HG03354 (cell line): ENCODE data around the gene MKRN2OS.

ENCODE experiments used
- ATAC-seq: cut with Tn5 transposase; IDR thresholded peaks from one replicate; pipeline ENCODE4 v1.9.1; 2021; ENCODE audit warnings: mild to moderate bottlenecking; ENCODE audit not compliant: unreplicated experiment, poor library complexity, severe bottlenecking

The MKRN2OS gene, protein sequence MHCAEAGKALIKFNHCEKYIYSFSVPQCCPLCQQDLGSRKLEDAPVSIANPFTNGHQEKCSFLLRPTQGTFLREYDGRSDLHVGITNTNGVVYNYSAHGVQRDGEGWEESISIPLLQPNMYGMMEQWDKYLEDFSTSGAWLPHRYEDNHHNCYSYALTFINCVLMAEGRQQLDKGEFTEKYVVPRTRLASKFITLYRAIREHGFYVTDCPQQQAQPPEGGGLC

DNA sequence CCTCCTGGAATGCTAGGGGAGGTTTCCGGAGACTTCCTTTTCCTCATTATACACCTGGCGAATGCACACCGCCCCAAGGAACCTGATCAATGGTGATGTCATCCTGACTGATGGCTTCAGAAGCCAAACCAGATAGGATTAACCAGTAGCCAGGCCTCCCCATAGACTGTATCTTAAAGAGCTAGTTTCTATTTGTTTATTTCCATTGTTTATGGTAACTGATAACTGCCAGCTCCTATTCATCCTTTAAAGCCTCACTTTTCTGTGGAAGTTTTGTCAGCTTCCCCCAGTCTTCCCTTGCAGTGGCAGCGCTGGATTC, at the start of gene MKRN2OS:
Gene MKRN2OS (minus strand): TSS at position 27 of the 319 bp plus-strand sequence. CDS start 35 bp downstream, outside the sequence.
- ATAC-seq: no peak

DNA sequence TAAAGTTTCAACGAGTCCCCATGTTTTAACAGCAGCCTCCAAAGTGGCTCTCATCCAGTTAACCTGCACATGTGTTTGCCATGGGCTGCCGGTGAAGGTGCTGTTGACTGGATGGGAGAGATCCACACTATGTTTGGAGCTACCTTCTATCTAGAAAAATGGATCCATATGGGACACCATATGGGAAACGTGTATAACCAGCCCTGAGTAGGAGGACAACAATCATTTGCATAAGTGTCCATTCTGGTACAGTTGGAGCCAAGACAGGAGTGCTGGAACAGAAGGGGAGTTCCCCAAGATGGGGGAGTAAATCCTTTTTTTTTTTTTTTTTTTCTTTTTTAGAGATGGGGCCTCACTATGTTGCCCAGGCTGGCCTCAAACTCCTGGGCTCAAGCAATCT, 48.2 kb upstream of the MKRN2OS start:
- no peak for ATAC-seq

DNA sequence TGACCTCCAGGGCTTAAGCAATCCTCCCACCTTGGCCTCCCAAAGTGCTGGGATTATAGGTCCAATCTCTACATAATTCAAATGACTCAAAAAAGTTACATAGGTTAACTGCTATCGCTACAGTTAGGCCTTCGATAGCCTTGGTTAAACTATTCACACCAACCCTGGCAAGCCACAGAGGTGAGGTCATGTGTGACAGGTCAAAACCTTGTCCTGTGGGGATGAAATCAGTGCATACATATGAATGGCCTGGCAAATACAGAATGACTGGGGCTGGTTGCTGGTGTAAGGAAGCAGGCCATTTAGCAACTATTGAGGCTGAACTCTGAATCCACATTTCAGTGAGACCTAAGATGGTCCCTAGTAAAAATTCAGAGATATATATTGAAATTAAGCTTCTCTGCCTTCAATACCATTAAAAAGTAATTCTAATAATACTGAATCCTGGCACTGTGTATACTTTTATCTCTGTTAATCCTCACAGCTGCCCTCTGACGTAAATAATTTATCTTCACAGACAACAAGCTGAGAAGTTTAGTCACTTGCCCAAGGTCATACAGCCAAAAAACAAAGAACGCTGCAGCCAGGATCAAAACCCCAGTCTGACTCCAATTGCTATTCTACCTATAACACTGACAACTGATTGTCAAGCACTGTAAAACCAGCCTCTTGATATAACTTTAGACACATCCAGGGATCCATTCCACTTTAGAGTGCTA, 46.9 kb upstream of the MKRN2OS start:
- ATAC-seq: no peak

DNA sequence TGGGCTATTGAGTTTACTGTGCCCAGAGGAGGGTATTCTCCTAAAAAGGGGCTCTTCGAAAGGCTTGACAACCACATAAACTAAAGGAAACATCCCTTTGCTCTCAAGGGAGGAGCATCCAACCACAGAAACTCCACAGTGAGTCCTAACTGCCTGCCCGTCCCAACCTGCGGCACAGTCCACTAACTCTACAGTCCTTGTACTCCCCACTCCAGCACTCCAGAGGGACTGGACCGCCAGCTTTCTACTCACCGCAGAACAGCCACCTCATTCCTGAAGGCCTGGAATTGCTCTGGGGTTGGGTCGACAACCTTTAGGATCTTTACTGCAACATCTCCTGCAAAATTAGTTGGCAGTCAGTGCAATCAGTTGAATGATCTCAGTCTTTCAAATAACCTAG, 46.2 kb upstream of the MKRN2OS start:
- ATAC-seq: no peak

DNA sequence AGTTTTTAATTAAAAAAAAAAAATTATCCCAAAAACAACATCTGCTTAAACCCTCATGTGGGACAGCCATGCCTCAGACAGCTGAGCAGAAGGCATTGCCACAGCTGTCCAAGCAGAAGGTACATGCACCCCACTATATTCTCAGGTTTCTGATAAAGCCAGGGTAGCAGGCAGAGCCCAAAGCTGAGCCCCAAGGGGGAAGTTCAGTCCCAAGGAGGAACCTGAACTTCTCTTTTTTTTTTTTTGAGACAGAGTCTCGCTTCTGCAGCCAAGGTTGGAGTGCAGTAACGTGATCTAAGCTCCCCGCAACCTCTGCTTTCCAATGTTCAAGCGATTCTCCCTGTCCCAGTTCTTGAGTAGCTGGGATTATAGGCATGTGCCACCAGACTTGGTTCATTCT, 44.8 kb upstream of the MKRN2OS start:
- no peak for ATAC-seq

DNA sequence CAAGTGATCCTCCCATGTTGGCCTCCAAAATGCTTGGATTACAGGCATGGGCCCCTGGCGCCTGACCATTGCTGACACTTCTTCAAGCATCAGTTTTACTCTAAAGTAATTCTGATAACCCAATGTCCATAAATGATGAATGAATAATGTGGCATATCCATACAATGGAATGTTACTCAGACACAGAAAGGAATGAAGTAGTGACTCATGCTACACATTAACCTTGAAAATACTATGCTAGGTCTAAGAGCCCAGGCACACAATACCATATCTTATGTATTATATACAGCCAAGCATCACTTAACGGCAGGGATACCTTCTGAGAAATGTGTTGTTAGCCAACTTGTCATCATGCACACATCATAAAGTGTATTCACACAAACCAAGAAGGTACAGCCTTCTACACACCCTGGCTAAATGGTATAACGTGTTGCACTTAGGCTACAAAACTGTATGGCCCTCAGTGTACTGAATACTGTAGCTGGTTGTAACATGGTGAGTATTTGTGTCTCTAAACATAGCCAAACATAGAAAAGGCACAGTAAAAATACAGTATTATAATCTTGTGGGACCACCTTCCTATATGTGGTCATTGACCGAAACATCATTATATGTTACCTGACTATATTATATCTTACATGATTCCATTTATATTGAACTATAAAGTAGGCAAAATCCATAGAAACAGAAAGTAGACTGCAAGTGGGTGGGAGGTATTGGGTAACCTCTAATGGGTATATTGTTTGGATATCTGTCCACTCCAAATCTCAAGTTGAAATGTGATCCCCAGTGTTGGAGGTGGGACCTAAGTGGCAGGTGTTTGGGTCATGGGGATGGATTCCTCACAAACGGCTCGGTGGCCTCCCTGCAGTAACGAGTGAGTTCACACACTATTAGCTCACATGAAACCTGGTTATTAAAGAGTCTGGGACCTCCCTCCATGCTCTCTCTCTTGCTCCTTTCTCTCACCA, 43.0 kb upstream of the MKRN2OS start:
- no peak for ATAC-seq

DNA sequence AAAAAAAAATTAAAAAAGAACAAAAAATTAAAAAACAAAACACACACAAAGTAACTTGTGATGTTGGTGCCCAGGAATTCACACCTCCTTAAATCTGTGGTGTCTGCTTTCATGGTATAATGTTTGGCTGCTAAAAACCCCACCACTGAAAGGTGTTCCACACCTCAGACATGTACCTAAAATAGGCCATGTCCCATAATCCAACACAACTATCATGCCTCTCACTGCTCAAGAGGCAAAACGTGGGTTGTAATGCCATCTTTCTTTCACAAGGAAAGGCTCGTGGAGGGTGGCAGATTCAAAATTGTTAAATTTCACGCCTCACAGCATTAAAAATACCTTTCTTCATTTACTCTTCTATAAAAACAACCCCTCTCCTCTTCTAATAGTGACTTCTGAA, 41.1 kb upstream of the MKRN2OS start:
- ATAC-seq: no peak

DNA sequence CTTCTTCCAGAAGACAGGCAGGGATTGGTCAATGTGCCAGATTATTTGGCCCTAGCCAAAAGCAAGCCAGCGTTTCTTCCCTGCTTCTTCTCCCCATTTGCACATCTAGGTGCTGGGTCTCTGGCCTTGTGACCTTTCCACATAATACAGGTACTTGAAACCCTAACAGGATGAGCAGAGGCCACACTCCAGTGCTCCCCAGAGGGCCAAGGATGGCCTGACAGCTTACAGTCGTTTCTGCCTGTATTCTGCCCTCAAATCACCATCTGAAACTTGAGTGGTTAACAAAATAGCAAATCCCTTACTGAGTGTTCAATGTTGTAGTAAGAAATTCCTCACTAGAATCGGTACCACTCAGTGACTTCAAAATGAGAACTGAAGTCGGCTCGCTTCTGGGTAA, 40.7 kb upstream of the MKRN2OS start:
- no peak for ATAC-seq

DNA sequence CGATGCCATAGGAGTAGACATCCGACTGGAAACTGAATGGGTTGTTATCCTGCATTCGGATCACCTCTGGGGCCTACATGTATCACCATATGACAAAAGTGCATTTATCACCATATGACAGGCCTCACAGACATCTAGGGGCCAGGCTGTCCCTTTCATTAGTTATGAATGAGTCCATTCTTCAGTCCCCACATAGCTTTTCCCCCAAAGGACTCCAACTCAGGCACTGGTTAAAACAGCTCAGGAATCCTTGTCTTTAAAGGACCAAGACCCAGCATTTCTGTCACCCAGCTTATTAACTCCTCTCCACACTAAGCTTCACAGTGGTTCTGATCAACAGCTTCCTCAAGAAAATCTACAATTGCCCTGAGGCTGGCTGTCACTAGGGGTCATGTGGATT, 39.9 kb upstream of the MKRN2OS start:
- ATAC-seq: no peak

DNA sequence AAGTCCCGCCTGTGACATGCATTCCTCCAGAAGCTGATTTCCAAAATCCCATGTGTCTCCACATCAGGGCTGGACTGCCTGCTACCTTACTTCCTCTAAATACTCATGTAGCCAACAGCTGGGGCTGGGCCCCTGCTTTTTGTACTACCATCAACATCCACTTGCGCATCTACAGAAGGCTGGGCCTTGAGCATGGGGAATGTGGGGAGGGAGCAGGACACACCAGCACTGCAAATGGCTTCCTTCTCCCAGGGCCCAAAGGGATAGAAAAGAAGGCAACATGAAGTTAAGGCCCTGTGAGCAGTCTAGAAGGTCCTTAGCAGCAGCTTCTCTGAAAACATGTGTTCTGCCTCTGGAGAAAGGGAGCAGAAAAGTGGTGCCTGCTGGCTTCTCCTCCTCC, 38.8 kb upstream of the MKRN2OS start:
- ATAC-seq: no peak

DNA sequence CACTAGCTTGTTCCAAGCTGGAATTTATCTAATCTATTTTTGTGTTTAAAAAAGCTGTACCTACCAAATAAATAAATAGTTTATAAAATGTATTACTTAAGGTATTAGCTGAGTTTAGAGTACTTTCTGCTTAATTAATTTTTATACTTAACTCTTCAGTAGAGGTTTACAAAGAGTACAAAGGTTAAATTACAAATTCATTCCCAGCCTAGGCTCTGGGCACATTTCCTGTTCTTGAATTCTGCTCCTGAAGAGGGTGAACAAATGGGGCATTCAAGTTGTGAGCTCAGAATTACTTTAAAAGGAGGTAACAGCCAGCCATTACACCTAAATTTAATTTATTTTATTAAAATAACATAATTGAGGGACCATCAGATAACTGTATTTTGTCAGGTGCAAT, 38.0 kb upstream of the MKRN2OS start:
- ATAC-seq: no peak

DNA sequence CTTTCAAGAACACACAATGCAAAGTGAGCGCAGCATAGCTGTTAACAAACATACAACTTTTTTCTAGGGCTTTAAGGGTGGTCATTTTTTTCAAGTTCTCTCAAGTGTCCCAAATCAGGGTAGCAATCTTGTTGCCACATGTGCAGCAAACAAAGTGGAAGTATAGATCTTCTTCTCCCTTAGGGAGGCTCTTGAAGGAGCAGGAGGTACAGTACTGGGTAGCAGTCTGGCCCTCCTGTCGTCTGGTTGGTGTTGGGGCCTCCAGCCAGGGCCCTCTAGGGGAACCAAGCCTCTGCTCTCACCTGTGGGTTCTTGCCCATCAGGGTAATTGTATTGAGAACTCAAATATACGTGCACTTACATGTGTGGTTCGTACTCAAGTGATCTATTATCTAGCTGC, 37.4 kb upstream of the MKRN2OS start:
- ATAC-seq: no peak

DNA sequence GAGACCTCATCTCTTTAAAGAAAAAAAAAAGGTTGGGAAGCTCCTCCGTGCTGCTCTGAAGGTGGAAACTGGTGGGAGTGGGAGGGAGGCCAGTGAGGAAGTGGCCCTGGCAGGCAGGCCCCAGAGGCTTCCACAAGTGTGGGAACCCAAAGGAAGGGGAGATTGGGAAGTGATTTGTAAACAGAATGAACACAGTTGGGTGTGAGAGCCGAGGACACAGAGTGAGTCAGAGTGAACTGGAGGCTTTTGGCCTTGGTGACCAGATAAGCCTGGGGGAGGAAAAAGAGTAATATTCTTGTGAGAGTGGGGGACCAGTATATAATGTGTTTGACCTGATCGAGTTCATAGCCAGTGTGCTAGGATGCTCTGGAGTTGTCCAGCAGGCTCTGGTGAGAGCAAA, 34.6 kb upstream of the MKRN2OS start:
- no peak for ATAC-seq

DNA sequence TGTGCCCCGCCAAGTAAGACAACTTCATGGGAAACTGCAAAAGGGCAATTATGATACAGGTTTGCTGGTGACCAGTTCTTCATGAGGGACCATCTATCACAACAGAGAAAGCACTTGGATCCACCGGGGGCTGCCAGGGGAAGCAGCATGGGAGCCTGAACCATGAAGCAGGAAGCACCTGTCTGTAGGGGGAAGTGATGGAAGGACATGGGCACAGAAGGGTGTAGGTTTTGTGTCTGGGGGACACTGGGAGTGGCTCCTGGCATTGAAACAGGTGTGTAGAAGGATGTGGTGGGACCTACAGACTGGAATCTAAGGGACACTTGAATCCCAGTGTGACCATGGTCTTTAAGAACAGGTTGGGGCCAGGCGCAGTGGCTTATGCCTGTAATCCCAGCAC, 34.2 kb upstream of the MKRN2OS start:
- ATAC-seq: no peak

DNA sequence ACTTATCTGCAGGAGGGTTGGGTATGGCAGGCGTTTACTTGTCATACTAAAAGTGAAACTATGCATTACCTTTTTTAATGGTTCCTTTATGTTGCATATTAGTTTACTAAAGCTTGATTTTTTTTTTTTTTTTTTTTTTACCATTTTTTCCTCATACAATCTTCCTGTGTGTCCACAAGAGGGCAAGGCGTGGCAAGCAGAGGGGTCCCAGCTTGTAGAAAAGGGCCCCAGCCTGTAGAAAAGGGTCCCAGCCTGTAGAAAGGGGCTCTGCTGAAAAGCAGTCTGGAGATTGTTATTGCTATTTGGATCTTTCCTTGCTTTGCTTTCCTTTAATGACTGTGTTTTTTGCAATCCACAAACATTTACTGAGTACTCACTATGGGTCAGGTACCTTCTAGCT, 33.4 kb upstream of the MKRN2OS start:
- ATAC-seq: no peak

DNA sequence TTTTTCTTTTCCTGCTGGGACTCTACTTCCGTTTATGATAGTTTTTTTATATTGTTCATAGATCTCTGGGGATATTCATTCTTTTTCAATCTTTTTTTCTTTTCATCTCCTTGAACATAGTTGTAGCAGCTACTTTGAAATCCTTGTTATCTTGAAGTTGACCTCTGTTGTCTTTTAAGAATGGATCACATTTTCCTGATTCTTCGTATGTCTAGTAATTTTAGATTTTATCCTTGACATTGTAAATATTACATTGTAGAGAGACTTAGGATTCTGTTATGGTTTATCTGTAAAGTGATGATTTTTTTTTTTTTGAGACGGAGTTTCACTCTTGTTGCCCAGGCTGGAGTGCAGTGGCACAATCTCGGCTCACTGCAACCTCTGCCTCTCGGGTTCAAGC, 32.1 kb upstream of the MKRN2OS start:
- no peak for ATAC-seq

DNA sequence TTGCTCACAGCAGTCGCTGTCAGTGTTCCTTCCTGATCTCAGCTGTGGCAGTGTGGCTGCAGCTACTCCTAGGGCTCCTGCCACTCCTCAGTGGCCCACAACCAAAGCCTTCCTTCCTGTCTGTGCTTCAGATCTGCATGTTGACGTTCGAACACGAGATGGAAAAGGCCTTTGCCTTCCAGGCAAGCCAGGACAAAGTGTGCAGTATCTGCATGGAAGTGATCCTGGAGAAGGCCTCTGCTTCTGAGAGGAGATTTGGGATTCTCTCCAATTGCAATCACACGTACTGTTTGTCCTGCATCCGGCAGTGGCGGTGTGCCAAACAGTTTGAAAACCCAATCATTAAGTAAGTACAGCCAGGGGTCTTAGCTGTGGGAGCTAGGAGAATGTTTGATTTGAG, 29.4 kb upstream of the MKRN2OS start:
- no peak for ATAC-seq

DNA sequence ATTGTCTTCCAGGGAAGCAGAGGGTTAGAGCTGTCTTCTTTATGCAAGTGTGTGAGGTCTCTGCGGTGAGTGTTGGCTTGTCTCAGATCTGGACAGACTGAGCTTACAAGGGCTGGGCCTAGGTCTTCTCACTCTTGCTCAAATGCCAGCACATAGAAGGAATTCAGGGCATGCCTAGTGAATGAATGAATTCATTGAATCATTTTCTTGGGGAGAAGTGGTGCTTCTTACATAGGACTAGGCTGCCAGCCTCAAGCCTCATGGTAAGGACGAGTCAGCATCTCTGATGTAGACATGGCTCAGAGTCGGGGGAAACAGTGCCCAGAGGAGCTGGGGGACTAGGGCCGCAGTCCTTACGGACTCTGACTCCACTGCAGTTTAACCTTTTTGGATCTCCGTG, 28.8 kb upstream of the MKRN2OS start:
- ATAC-seq: no peak

DNA sequence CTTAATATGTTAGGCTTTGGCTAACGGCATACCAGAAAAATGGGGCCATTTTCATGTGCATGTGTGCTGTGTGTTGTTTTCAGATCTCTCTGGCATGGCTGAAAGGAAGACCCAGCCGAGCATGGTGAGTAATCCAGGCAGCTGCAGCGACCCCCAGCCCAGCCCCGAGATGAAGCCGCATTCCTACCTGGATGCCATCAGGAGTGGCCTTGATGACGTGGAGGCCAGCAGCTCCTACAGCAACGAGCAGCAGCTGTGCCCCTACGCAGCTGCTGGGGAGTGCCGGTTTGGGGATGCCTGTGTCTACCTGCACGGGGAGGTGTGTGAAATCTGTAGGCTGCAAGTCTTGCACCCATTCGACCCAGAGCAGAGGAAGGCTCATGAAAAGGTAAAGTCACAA, 26.7 kb upstream of the MKRN2OS start:
- no peak for ATAC-seq

DNA sequence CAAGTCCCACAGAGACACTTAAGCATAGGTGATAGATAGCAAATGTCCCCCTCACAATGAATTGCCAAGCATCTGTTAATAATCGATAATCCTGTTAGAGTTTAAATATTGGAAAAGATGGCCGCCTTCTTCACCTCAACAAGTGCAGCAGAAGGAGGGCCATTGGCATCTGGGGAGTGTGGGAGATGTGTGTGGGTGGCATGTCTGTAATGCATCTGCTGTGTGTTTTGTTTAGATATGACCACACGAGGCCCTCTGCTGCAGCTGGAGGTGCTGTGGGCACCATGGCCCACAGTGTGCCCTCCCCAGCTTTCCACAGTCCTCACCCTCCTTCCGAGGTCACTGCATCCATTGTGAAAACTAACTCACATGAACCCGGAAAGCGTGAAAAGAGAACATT, 24.5 kb upstream of the MKRN2OS start:
- ATAC-seq: no peak

DNA sequence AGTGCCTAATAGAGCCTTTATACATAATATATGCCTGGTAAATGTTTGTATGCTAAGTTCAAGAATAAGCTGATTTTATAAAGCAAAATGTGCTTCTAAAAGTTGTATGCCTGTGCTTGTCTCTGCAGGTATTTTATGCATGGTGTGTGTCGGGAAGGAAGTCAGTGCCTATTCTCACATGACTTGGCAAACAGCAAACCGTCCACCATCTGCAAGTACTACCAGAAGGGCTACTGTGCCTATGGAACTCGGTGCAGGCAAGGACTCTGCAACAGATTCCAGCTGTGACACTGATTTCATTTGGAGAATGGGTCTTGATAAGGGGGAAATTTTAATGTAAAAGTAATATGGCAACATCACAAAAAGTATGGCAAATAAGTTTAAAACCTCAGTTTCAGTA, 23.4 kb upstream of the MKRN2OS start:
- no peak for ATAC-seq
